ENCODE data around the gene PXMP4. TPM values are rescaled to one million over a fixed set of nuclear protein-coding genes. Genes with fewer than 3 reads are reported as not detected.

Gene PXMP4
- total RNA-seq, 1 experiment from 2014 or later: 5.7 TPM

DNA sequence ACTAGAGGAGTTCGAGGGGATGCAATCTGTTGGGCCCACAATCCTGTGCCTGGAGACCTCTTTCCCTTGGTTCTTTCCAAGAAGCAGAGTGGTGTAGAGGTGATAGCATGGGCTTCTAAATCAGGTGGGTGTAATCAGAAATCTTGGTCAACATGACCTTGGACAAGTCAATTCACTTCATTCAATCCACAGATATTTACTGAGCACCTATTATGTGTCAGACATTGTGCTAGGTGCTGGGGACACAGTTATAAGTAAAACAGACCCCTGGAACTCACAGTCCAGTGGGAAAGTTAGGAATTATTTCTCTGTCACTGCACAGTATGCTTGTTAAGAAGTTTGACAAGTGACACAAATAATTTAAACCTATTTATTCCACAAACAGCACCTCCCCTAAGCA, 30.6 kb downstream of the PXMP4 start:
- no peak overlapping the region; a peak in 1 of 7 replicates for H3K27ac Mint-ChIP-seq
- peaks cover 63% of the 10 kb centered on the region for H3K27me3 Mint-ChIP-seq (ENCODE audit: low read depth)
- H2AFZ ChIP-seq (ENCODE audit: low read length): no peak overlapping the region
- H3K4me3 Mint-ChIP-seq: no peak overlapping the region
- H4K91ac ChIP-seq (ENCODE audit: insufficient read length, low read depth, low read length): no peak overlapping the region
- H2BK15ac ChIP-seq (ENCODE audit: low read depth, low read length): no peak overlapping the region
- no peak for DNase-seq
- H4K20me1 ChIP-seq (ENCODE audit: control insufficient read depth, insufficient read depth, insufficient read length): no peaks in the 10 kb centered on the region
- H3K23ac ChIP-seq (ENCODE audit: insufficient read length, low read depth, low read length): no peak overlapping the region
- peaks cover 0 to 3% (median 0%) of the 10 kb centered on the region in 3 experiments; a peak in 2 of 7 replicates for H3K36me3 Mint-ChIP-seq (ENCODE audit: insufficient read depth in 1 of 3, low read depth in 3 of 3)
- no peak overlapping the region for H3K14ac ChIP-seq (ENCODE audit: insufficient read depth, low read length)
- H3K4me1 Mint-ChIP-seq: peaks cover 38 to 39% of the 10 kb centered on the region in 2 experiments
- no peaks in the 10 kb centered on the region for H3K4me1 ChIP-seq (ENCODE audit: insufficient read depth, low read length)
- no peak overlapping the region for H3K4me2 ChIP-seq (ENCODE audit: insufficient read depth, insufficient read length, low read length)
- H2BK20ac ChIP-seq (ENCODE audit: low read depth, low read length, poor library complexity, severe bottlenecking): no peak overlapping the region
- H3K79me1 ChIP-seq (ENCODE audit: insufficient read depth, low read depth, low read length, poor library complexity, severe bottlenecking): no peaks in the 10 kb centered on the region
- no peak overlapping the region for H3K9ac ChIP-seq (ENCODE audit: extremely low read depth, insufficient read length, low read length)
- WGBS (ENCODE audit: extremely low coverage, insufficient read length, low lambda C conversion rate): no CpG with 5 or more reads among the region's 1 CpG
- H3K27me3 ChIP-seq (ENCODE audit: insufficient read depth, low read length): no peaks in the 10 kb centered on the region
- no peak overlapping the region for H3T11ph ChIP-seq (ENCODE audit: low read length)
- H3K23me2 ChIP-seq (ENCODE audit: insufficient read length, low read depth, low read length, poor library complexity, severe bottlenecking): peaks cover 10% of the 10 kb centered on the region
- H2BK120ac ChIP-seq (ENCODE audit: low read depth, low read length, poor library complexity, severe bottlenecking): no peak overlapping the region
- no peaks in the 10 kb centered on the region for H3K9me3 ChIP-seq (ENCODE audit: control insufficient read depth, low read depth, low read length)
- no peak overlapping the region for H4K5ac ChIP-seq (ENCODE audit: insufficient read length, low read depth, low read length)
- no peaks in the 10 kb centered on the region for H3K9me3 Mint-ChIP-seq
- no peak overlapping the region for H3K4ac ChIP-seq (ENCODE audit: low read depth, low read length)
- TF ChIP-seq, protein P1, sequence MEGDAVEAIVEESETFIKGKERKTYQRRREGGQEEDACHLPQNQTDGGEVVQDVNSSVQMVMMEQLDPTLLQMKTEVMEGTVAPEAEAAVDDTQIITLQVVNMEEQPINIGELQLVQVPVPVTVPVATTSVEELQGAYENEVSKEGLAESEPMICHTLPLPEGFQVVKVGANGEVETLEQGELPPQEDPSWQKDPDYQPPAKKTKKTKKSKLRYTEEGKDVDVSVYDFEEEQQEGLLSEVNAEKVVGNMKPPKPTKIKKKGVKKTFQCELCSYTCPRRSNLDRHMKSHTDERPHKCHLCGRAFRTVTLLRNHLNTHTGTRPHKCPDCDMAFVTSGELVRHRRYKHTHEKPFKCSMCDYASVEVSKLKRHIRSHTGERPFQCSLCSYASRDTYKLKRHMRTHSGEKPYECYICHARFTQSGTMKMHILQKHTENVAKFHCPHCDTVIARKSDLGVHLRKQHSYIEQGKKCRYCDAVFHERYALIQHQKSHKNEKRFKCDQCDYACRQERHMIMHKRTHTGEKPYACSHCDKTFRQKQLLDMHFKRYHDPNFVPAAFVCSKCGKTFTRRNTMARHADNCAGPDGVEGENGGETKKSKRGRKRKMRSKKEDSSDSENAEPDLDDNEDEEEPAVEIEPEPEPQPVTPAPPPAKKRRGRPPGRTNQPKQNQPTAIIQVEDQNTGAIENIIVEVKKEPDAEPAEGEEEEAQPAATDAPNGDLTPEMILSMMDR (conservative IDR thresholded peaks at IDR 0.05): no peak
- H2BK12ac ChIP-seq (ENCODE audit: insufficient read length, low read depth, low read length): no peak overlapping the region
- no peak overlapping the region for H3K56ac ChIP-seq (ENCODE audit: insufficient read length, low read depth, low read length)
- H4K8ac ChIP-seq (replicated peaks; ENCODE audit: insufficient read length, low read depth, low read length): no peak overlapping the region
- no peak overlapping the region for H2AK5ac ChIP-seq (ENCODE audit: insufficient read length, low read length)
- H3K18ac ChIP-seq (ENCODE audit: insufficient read length, low read depth, low read length): no peak overlapping the region
- no peak overlapping the region for H2BK5ac ChIP-seq (ENCODE audit: insufficient read length, low read length)
- H3K27ac ChIP-seq (ENCODE audit: insufficient read length, low read depth, low read length): no peak overlapping the region
- H3K79me2 ChIP-seq (ENCODE audit: insufficient read depth, low read length): no peaks in the 10 kb centered on the region; the same call in 1 of the 2 replicates
